ENCODE data around the gene CD2.

GRCh38 chr1:116722016-116722838 is 32.0 kb upstream of the CD2 start:
- TF ChIP-seq EZH2phosphoT487 (IDR thresholded peaks at IDR 0.05) (no peak), CTCF (IDR thresholded peaks at IDR 0.05) (no peak)
